Measurements from ENCODE around the gene UBE2O.
"Not testable (repeated sequence)": the region's sequence is repeated elsewhere in the genome, so short reads cannot be mapped to it uniquely, and the experiment has no call there.

Gene UBE2O

GRCh38 chr17:76376318-76377133 is 76.4 kb downstream of the UBE2O start:
- DNase-seq (ENCODE audit: low read depth in 1 of 2, low spot score in 1 of 2) = no peak

- no peak for DNase-seq (ENCODE audit: low read depth in 1 of 2, low spot score in 1 of 2)
Measured at GRCh38 chr17:76371656-76372628, 81.0 kb downstream of the UBE2O start.

GRCh38 chr17:76370261-76370993 is 82.5 kb downstream of the UBE2O start:
- DNase-seq (ENCODE audit: low read depth in 1 of 2, low spot score in 1 of 2) = no peak

GRCh38 chr17:76369804-76370203 is 83.1 kb downstream of the UBE2O start:
- DNase-seq (ENCODE audit: low read depth in 1 of 2, low spot score in 1 of 2) = no peak

- no peak for DNase-seq (ENCODE audit: low read depth in 1 of 2, low spot score in 1 of 2)
Measured at GRCh38 chr17:76369379-76369778, 83.6 kb downstream of the UBE2O start.

- no peak for DNase-seq (ENCODE audit: low read depth in 1 of 2, low spot score in 1 of 2)
Measured at GRCh38 chr17:76368545-76368944, 84.4 kb downstream of the UBE2O start.

- DNase-seq (ENCODE audit: low read depth in 1 of 2, low spot score in 1 of 2) = no peak
Measured at GRCh38 chr17:76367642-76368041, 85.3 kb downstream of the UBE2O start.

- DNase-seq (ENCODE audit: low read depth in 1 of 2, low spot score in 1 of 2) = no peak
Measured at GRCh38 chr17:76366247-76366646, 86.7 kb downstream of the UBE2O start.

- no peak for DNase-seq (ENCODE audit: low read depth in 1 of 2, low spot score in 1 of 2)
Measured at GRCh38 chr17:76365256-76365903, 87.6 kb downstream of the UBE2O start.

GRCh38 chr17:76363107-76363842 is 89.7 kb downstream of the UBE2O start:
- DNase-seq (ENCODE audit: low read depth in 1 of 2, low spot score in 1 of 2) = no peak

- DNase-seq (ENCODE audit: low read depth in 1 of 2, low spot score in 1 of 2) = no peak
Measured at GRCh38 chr17:76360461-76360860, 92.5 kb downstream of the UBE2O start.

GRCh38 chr17:76359776-76360175 is 93.2 kb downstream of the UBE2O start:
- DNase-seq (ENCODE audit: low read depth in 1 of 2, low spot score in 1 of 2) = not testable (repeated sequence)

GRCh38 chr17:76359375-76359774 is 93.6 kb downstream of the UBE2O start:
- DNase-seq (ENCODE audit: low read depth in 1 of 2, low spot score in 1 of 2) = no peak

- no peak for DNase-seq (ENCODE audit: low read depth in 1 of 2, low spot score in 1 of 2)
Measured at GRCh38 chr17:76357597-76358158, 95.3 kb downstream of the UBE2O start.

GRCh38 chr17:76356803-76357456 is 96.0 kb downstream of the UBE2O start:
- no peak for DNase-seq (ENCODE audit: low read depth in 1 of 2, low spot score in 1 of 2)

- DNase-seq (ENCODE audit: low read depth in 1 of 2, low spot score in 1 of 2) = no peak
Measured at GRCh38 chr17:76354747-76355310, 98.1 kb downstream of the UBE2O start.

GRCh38 chr17:76354317-76354729 is 98.6 kb downstream of the UBE2O start:
- DNase-seq (ENCODE audit: low read depth in 1 of 2, low spot score in 1 of 2) = no peak

GRCh38 chr17:76353599-76354316 is 99.2 kb downstream of the UBE2O start, which contains the start of gene PRPSAP1:
TSS of gene PRPSAP1 (minus strand) at chr17:76353916. CDS start at chr17:76353703, 213 bp downstream.
- peak; percentile 61 to 68 for DNase-seq (ENCODE audit: low read depth in 1 of 2, low spot score in 1 of 2)

Measured in stimulated activated CD4-positive, alpha-beta T cell treated with anti-CD3 and anti-CD28 coated beads, Interleukin-15, amount 100 ng/mL, for 1 hour (primary cell).